ENCODE measurements around the gene ZNF469.

ZNF469 gene

GRCh38 chr16:88382491-88383400, at the start of gene ZNF469:
Gene ZNF469 (plus strand): TSS chr16:88382959. CDS start chr16:88427471, 44,512 bp downstream.
- DNase-seq (ENCODE audit: low read depth) = peak; percentile 67

GRCh38 chr16:88333848-88334777, 48.6 kb upstream of the ZNF469 start:
- peak; percentile 12 for DNase-seq (ENCODE audit: low read depth)

- DNase-seq (ENCODE audit: low read depth) = no peak
These were observed 47.7 kb upstream of the ZNF469 start for GRCh38 chr16:88334778-88335720.

GRCh38 chr16:88337021-88337420, 45.7 kb upstream of the ZNF469 start:
- DNase-seq (ENCODE audit: low read depth) = peak; percentile 42

GRCh38 chr16:88337538-88337937, 45.2 kb upstream of the ZNF469 start:
- DNase-seq (ENCODE audit: low read depth) = no peak

GRCh38 chr16:88338111-88338510, 44.6 kb upstream of the ZNF469 start:
- DNase-seq (ENCODE audit: low read depth) = no peak

GRCh38 chr16:88338896-88339295, 43.9 kb upstream of the ZNF469 start:
- DNase-seq (ENCODE audit: low read depth) = no peak

- no peak for DNase-seq (ENCODE audit: low read depth)
These were observed 42.6 kb upstream of the ZNF469 start for GRCh38 chr16:88339930-88340754.

- DNase-seq (ENCODE audit: low read depth) = no peak
These were observed 42.0 kb upstream of the ZNF469 start for GRCh38 chr16:88340755-88341150.

- DNase-seq (ENCODE audit: low read depth) = no peak
These were observed 41.0 kb upstream of the ZNF469 start for GRCh38 chr16:88341551-88342290.

GRCh38 chr16:88342491-88342890, 40.3 kb upstream of the ZNF469 start:
- no peak for DNase-seq (ENCODE audit: low read depth)

GRCh38 chr16:88343271-88343791, 39.4 kb upstream of the ZNF469 start:
- no peak for DNase-seq (ENCODE audit: low read depth)

GRCh38 chr16:88344411-88345030, 38.2 kb upstream of the ZNF469 start:
- DNase-seq (ENCODE audit: low read depth) = no peak

- DNase-seq (ENCODE audit: low read depth) = no peak
These were observed 37.6 kb upstream of the ZNF469 start for GRCh38 chr16:88345031-88345720.

GRCh38 chr16:88345721-88346560, 36.8 kb upstream of the ZNF469 start:
- DNase-seq (ENCODE audit: low read depth) = no peak

- DNase-seq (ENCODE audit: low read depth) = no peak
These were observed 35.9 kb upstream of the ZNF469 start for GRCh38 chr16:88346680-88347505.
